Prostate gland (tissue), 2 donors: ENCODE results near the gene MMAA. TPM values are rescaled to one million over a fixed set of nuclear protein-coding genes. Genes with fewer than 3 reads are reported as not detected.
"Not testable (repeated sequence)": the region's sequence is repeated elsewhere in the genome, so short reads cannot be mapped to it uniquely, and the experiment has no call there.

Experiments
- DNase-seq: peaks from one replicate; pipeline ENCODE4 v3.0.0-alpha.2; 2019; ENCODE audit warnings: low spot score
- H3K27ac ChIP-seq, 2 donors: fragments of 200-600 bp; sonication (generic); 2 replicates each; pipeline ENCODE4 v1.5.1; 2017 to 2019
- H3K27me3 ChIP-seq: fragments of 200-600 bp; sonication (generic); replicated peaks from 2 replicates; pipeline ENCODE4 v1.5.1; 2019; ENCODE audit not compliant: insufficient read depth
- H3K36me3 ChIP-seq, 2 donors: fragments of 200-600 bp; sonication (generic); 1 replicate in 1 of 2; 2 replicates in 1 of 2; pipeline versions ENCODE4 v1.5.1 to v1.8.1; 2017 to 2019
- H3K4me1 ChIP-seq: fragments of 200-600 bp; sonication (generic); replicated peaks from 2 replicates; pipeline ENCODE4 v1.5.1; 2019
- H3K4me3 ChIP-seq, 2 donors: fragments of 200-600 bp; sonication (generic); 2 replicates each; pipeline ENCODE4 v1.5.1; 2017 to 2019
- H3K9me3 ChIP-seq: fragments of 200-600 bp; sonication (generic); 2 replicates; pipeline ENCODE4 v1.5.1; 2017
- CTCF ChIP-seq, 4 experiments: fragments of 200-600 bp in 2 of 4; fragments of 450-650 bp in 2 of 4; sonication (generic) in 2 of 4; IDR thresholded peaks; 1 replicate in 3 of 4; 2 replicates in 1 of 4; pipeline ENCODE4 v1.5.1; 2016 to 2019; ENCODE audit warnings: antibody characterized with exemption in 4 of 4, mild to moderate bottlenecking in 2 of 4, moderate library complexity in 2 of 4
- POLR2A ChIP-seq: fragments of 450-650 bp; IDR thresholded peaks from one replicate; pipeline ENCODE4 v1.6.1; 2016; ENCODE audit warnings: antibody characterized with exemption, mild to moderate bottlenecking
- POLR2AphosphoS5 ChIP-seq: sonication (generic); formaldehyde crosslinking; IDR thresholded peaks from one replicate; pipeline ENCODE4 v1.6.1; 2017; ENCODE audit warnings: antibody characterized with exemption
- WGBS: methylation state at CpG from one replicate; pipeline ENCODE4 v1.1.5; 2018; 5-methylcytosine and 5-hydroxymethylcytosine counted together
- intact Hi-C: fragments of 100-400 bp; cut with DNase I; formaldehyde crosslinking; loops from one replicate; pipeline ENCODE4 v1.14.2; 2022
- total RNA-seq, 2 donors: library from RNA; depleted of rRNA; stranded (reverse); fragments of >200 nt; gene quantifications; one replicate each; pipeline ENCODE4 v1.1.0, GENCODE V29; 2016

Gene MMAA
- total RNA-seq, 2 donors from 2014 or later = 3.6 TPM

GRCh38 chr4:145613566-145614232 lies 5.5 kb upstream of the MMAA start:
- 68% methylated on average over 5 of the region's 5 CpGs for WGBS

GRCh38 chr4:145614233-145614610 lies 5.0 kb upstream of the MMAA start:
- no peaks in the 10 kb centered on the region for H3K36me3 ChIP-seq
- no peak overlapping the region for H3K27ac ChIP-seq
- no peaks in the 10 kb centered on the region for H3K9me3 ChIP-seq
- no peaks in the 10 kb centered on the region for H3K27me3 ChIP-seq
- WGBS = 58% methylated on average over 2 of the region's 2 CpGs
- no peak for DNase-seq
- no peak for TF ChIP-seq POLR2A
- TF ChIP-seq CTCF (IDR thresholded peaks at IDR 0.05) = no peak
- TF ChIP-seq POLR2AphosphoS5 = no peak
- intact Hi-C loops = loop anchor here (10.0 kb wide), 2 partner anchors 459 to 1439 kb away; no protein-coding TSS in a partner anchor
- H3K4me1 ChIP-seq = no peaks in the 10 kb centered on the region
- H3K4me3 ChIP-seq = no peak overlapping the region

More at GRCh38 chr4:145613566-145614232, 5.5 kb upstream of the MMAA start:
- H3K4me3 ChIP-seq = no peak overlapping the region
- no peak for DNase-seq
- no peaks in the 10 kb centered on the region for H3K36me3 ChIP-seq
- no peaks in the 10 kb centered on the region for H3K27me3 ChIP-seq
- H3K4me1 ChIP-seq = no peaks in the 10 kb centered on the region
- intact Hi-C loops = loop anchor here (10.0 kb wide), 2 partner anchors 459 to 1439 kb away; no protein-coding TSS in a partner anchor
- H3K27ac ChIP-seq = no peak overlapping the region
- TF ChIP-seq CTCF (IDR thresholded peaks at IDR 0.05) = no peak
- TF ChIP-seq POLR2AphosphoS5 = no peak
- H3K9me3 ChIP-seq = no peaks in the 10 kb centered on the region

- no peaks in the 10 kb centered on the region for H3K9me3 ChIP-seq
- no peak for DNase-seq
- no peak for TF ChIP-seq POLR2A
- no peak for TF ChIP-seq CTCF (IDR thresholded peaks at IDR 0.05)
- intact Hi-C loops = loop anchor here (2.0 to 10.0 kb wide), 9 partner anchors 116 to 1444 kb away; partner anchors contain the start of genes ABCE1, ANAPC10, OTUD4 and SMAD1
- H3K4me1 ChIP-seq = no peaks in the 10 kb centered on the region
- peak overlapping the region; percentile 88 to 95 for H3K27ac ChIP-seq
- WGBS = 2% methylated on average over 19 of the region's 19 CpGs
- peak overlapping the region; percentile 67 to 78 for H3K4me3 ChIP-seq
- H3K27me3 ChIP-seq = no peaks in the 10 kb centered on the region
- H3K36me3 ChIP-seq = no peaks in the 10 kb centered on the region
These were observed 814 bp upstream of the MMAA start for GRCh38 chr4:145618210-145618931.

- H3K27ac ChIP-seq = peak overlapping the region; percentile 88 to 95
- DNase-seq = peak; percentile 45
- no peaks in the 10 kb centered on the region for H3K4me1 ChIP-seq
- TF ChIP-seq POLR2A (no peak), CTCF (IDR thresholded peaks at IDR 0.05) (no peak), POLR2AphosphoS5 (no peak)
- no peaks in the 10 kb centered on the region for H3K9me3 ChIP-seq
- WGBS = under 1% methylated on average over 9 of the region's 9 CpGs
- peak overlapping the region; percentile 67 to 78 for H3K4me3 ChIP-seq
- intact Hi-C loops = loop anchor here (2.0 to 10.0 kb wide), 9 partner anchors 115 to 1445 kb away; partner anchors contain the start of genes ABCE1, ANAPC10, OTUD4 and SMAD1
- no peaks in the 10 kb centered on the region for H3K27me3 ChIP-seq
- no peaks in the 10 kb centered on the region for H3K36me3 ChIP-seq
These were observed 433 bp downstream of the MMAA start for GRCh38 chr4:145619639-145619996.

GRCh38 chr4:145622067-145622466 lies 2.9 kb downstream of the MMAA start:
- H3K9me3 ChIP-seq, H3K27me3 ChIP-seq, H3K4me1 ChIP-seq, H3K27ac ChIP-seq, H3K36me3 ChIP-seq, intact Hi-C loops, H3K4me3 ChIP-seq, DNase-seq: not testable (repeated sequence)
- WGBS = 89% methylated on average over 1 of the region's 1 CpG
